K562 (cell line): ENCODE measurements around the gene PPP4R3B. TPM values are rescaled to one million over a fixed set of nuclear protein-coding genes. Genes with fewer than 3 reads are reported as not detected.

ENCODE experiments used
- ATAC-seq: fragments of 200-7000 bp; cut with Tn5 transposase; 3 replicates; pipeline ENCODE4 v1.9.1; 2020; ENCODE audit warnings: moderate library complexity
- BruUV-seq: library from RNA; stranded (reverse); fragments of 400-500 nt; replicated peaks from 2 replicates; lab custom pipeline; 2021; lab: Mats Ljungman, UMichigan
- CTCF ChIA-PET: fragments of 300-600 bp; formaldehyde crosslinking; extraction: SDS; loops from one replicate; lab custom pipeline; 2021; ENCODE audit warnings: low intra/inter-chr PET ratio; lab: Yijun Ruan, JAX
- POLR2A ChIA-PET: fragments of 300-600, 350-650 bp; sonication (Branson Sonifier 250); formaldehyde crosslinking; extraction: SDS; loops from one replicate; lab custom pipeline; 2021; ENCODE audit warnings: antibody characterized with exemption, inconsistent platforms; lab: Yijun Ruan, JAX
- DNase-seq, 4 experiments: peaks; one replicate each; pipeline versions ENCODE4 v3.0.0 to v3.0.0-alpha.2; 2011 to 2018; ENCODE audit warnings: low spot score in 3 of 4, mixed read lengths in 3 of 4; ENCODE audit errors: extremely low read depth in 1 of 4
- FAIRE-seq: peaks from 2 replicates; lab custom pipeline; 2011; peaks lifted over from hg19 to GRCh38; lab: Jason Lieb, UNC
- H2AFZ ChIP-seq: 2 replicates; pipeline ENCODE4 v1.6.0; 2011; ENCODE audit warnings: low read depth, low read length, control low read depth, inconsistent platforms
- H3K27ac ChIP-seq: fragments of 200-600 bp; 3 replicates; pipeline ENCODE4 v1.8.0; 2011; ENCODE audit warnings: low read depth, mild to moderate bottlenecking, control low read depth, inconsistent platforms, low read length, moderate library complexity, mixed read lengths; ENCODE audit errors: extremely low read depth
- H3K27me3 ChIP-seq, 2 experiments: fragments of 300-600 bp in 1 of 2; 2 replicates in 1 of 2; 3 replicates in 1 of 2; pipeline versions ENCODE4 v1.6.0 to v1.8.0; 2011; ENCODE audit warnings: inconsistent platforms in 2 of 2, low read length in 2 of 2, mild to moderate bottlenecking in 1 of 2, mixed read lengths in 1 of 2, moderate library complexity in 1 of 2; ENCODE audit not compliant: control insufficient read depth in 2 of 2, insufficient read depth in 2 of 2
- H3K36me3 ChIP-seq: fragments of 300-600 bp; 3 replicates; pipeline ENCODE4 v1.8.0; 2011; ENCODE audit warnings: mild to moderate bottlenecking, low read length, inconsistent platforms; ENCODE audit not compliant: control insufficient read depth, insufficient read depth
- H3K4me1 ChIP-seq, 2 experiments: fragments of 200-600 bp in 1 of 2; replicated peaks in 1 of 2; 2 replicates in 1 of 2; 3 replicates in 1 of 2; pipeline versions ENCODE4 v1.5.1 to v1.8.0; 2011; ENCODE audit warnings: inconsistent platforms in 2 of 2, low read length in 2 of 2, mild to moderate bottlenecking in 1 of 2, mixed read lengths in 1 of 2, moderate library complexity in 1 of 2; ENCODE audit not compliant: control insufficient read depth in 2 of 2, insufficient read depth in 2 of 2
- H3K4me2 ChIP-seq: 2 replicates; pipeline ENCODE4 v1.6.1; 2011; ENCODE audit warnings: low read length, control low read depth, inconsistent platforms, mixed read lengths; ENCODE audit not compliant: insufficient read depth
- H3K4me3 ChIP-seq: fragments of 200-600 bp; sonication (generic), shearing (Covaris generic); 2 replicates; pipeline ENCODE4 v1.5.1; 2016; ENCODE audit warnings: control low read depth, inconsistent platforms
- H3K79me2 ChIP-seq: fragments of 200-600 bp; 3 replicates; pipeline ENCODE4 v1.8.0; 2011; ENCODE audit warnings: low read length, inconsistent platforms; ENCODE audit not compliant: control insufficient read depth, insufficient read depth
- H3K9ac ChIP-seq, 2 experiments: 2 replicates each; pipeline versions ENCODE4 v1.6.0 to v1.6.1; 2011; ENCODE audit warnings: low read depth in 2 of 2, low read length in 2 of 2, control low read depth in 1 of 2, inconsistent platforms in 1 of 2, mild to moderate bottlenecking in 1 of 2, mixed read lengths in 1 of 2; ENCODE audit not compliant: insufficient read depth in 1 of 2
- H3K9me1 ChIP-seq: one replicate; pipeline ENCODE4 v1.6.0; 2011; ENCODE audit warnings: inconsistent platforms, mild to moderate bottlenecking, low read length, moderate library complexity; ENCODE audit not compliant: control insufficient read depth, insufficient read depth
- H3K9me3 ChIP-seq: replicated peaks from 2 replicates; pipeline ENCODE4 v1.5.1; 2011; ENCODE audit warnings: low read depth, low read length, inconsistent platforms; ENCODE audit not compliant: control insufficient read depth, insufficient read depth
- H4K20me1 ChIP-seq: replicated peaks from 2 replicates; pipeline ENCODE4 v1.6.1; 2011; ENCODE audit warnings: low read length, inconsistent platforms, mixed read lengths; ENCODE audit not compliant: control insufficient read depth, insufficient read depth
- FOXJ3 ChIP-seq: sonication (generic); formaldehyde crosslinking; IDR thresholded peaks from 2 replicates; pipeline ENCODE4 v1.4.0; 2020; ENCODE audit warnings: mild to moderate bottlenecking, missing genetic modification reagents
- KLF6 ChIP-seq: fragments of 250-450 bp; sonication (Bioruptor Pico); IDR thresholded peaks from 2 replicates; pipeline ENCODE4 v1.4.0; 2020; ENCODE audit warnings: mild to moderate bottlenecking, moderate library complexity, borderline replicate concordance
- RFX1 ChIP-seq: fragments of 450-650 bp; IDR thresholded peaks from 2 replicates; pipeline ENCODE4 v1.6.1; 2016; ENCODE audit warnings: mild to moderate bottlenecking, moderate library complexity
- TBP ChIP-seq: optimal IDR thresholded peaks from 2 replicates; pipeline ENCODE3; 2011; ENCODE audit warnings: low read depth, low read length, improper control_type of control experiment
- WGBS: fragments of 100-300 bp; shearing (Covaris generic); methylation state at CpG from one replicate; pipeline ENCODE4 v1.1.6; 2016; ENCODE audit warnings: low coverage, mixed read lengths; ENCODE audit not compliant: insufficient coverage; ENCODE audit errors: missing lambda C conversion rate; 5-methylcytosine and 5-hydroxymethylcytosine counted together
- in situ Hi-C: fragments of 300-500 bp; cut with MboI; formaldehyde crosslinking; loops from 4 replicates; pipeline ENCODE4 v1.15.0; 2018; ENCODE audit warnings: inconsistent platforms, mixed read lengths
- intact Hi-C: fragments of 100-400 bp; cut with micrococcal nuclease; formaldehyde crosslinking; loops from 2 replicates; pipeline ENCODE4 v1.14.2; 2022
- polyA plus RNA-seq, 8 experiments: library from polyadenylated mRNA; depleted of rRNA in 4 of 8; stranded (reverse) in 5 of 8; unstranded in 3 of 8; fragments of >200 nt; fragmentation: Nextera tagmentation in 2 of 8; fragmentation: Illumina TruSeq in 1 of 8; extraction: Ambion mirVana in 2 of 8; extraction: Trizol in 1 of 8; gene quantifications; 2 replicates each; pipeline versions ENCODE4 v1.2.1 to v1.2.3, GENCODE V29; 2011 to 2014; ENCODE audit warnings: inconsistent platforms in 1 of 8, missing spikeins in 1 of 8
- total RNA-seq, 7 experiments: library from RNA; depleted of rRNA in 6 of 7; stranded (reverse); fragments of >200 nt in 6 of 7; fragmentation: Illumina TruSeq in 2 of 7; extraction: Trizol in 2 of 7; gene quantifications; 2 replicates each; pipeline versions ENCODE4 v1.2.1 to v1.2.3, GENCODE V29; 2011 to 2021; ENCODE audit warnings: low replicate concordance in 1 of 7
- TF ChIP-seq, protein P1 (sequence below), 2 experiments: fragments of 450-650 bp; conservative IDR thresholded peaks; 2 replicates each; pipeline ENCODE4 v1.6.1; 2017; ENCODE audit warnings: mild to moderate bottlenecking in 2 of 2, moderate library complexity in 2 of 2
- TF ChIP-seq, protein P2 (sequence below): fragments of 450-650 bp; formaldehyde crosslinking; IDR thresholded peaks from 2 replicates; pipeline ENCODE4 v1.4.0; 2020; ENCODE audit warnings: mild to moderate bottlenecking, moderate library complexity
- TF ChIP-seq, protein P3 (sequence below): fragments of 150-350 bp; conservative IDR thresholded peaks from 2 replicates; pipeline ENCODE4 v1.6.1; 2014; ENCODE audit warnings: low read length
- TF ChIP-seq, protein P4 (sequence below): fragments of 200-800 bp; sonication (Bioruptor generic); IDR thresholded peaks from 2 replicates; pipeline ENCODE4 v1.6.1; 2017; ENCODE audit warnings: missing genetic modification characterization, missing compliant biosample characterization

The PPP4R3B gene
- total and polyA plus RNA-seq, 9 of the 15 experiments (the other 6 are each of a cell fraction or from before 2014, with no cell fraction given), result 13.2 to 59.2 (median 41.9) TPM

DNA sequence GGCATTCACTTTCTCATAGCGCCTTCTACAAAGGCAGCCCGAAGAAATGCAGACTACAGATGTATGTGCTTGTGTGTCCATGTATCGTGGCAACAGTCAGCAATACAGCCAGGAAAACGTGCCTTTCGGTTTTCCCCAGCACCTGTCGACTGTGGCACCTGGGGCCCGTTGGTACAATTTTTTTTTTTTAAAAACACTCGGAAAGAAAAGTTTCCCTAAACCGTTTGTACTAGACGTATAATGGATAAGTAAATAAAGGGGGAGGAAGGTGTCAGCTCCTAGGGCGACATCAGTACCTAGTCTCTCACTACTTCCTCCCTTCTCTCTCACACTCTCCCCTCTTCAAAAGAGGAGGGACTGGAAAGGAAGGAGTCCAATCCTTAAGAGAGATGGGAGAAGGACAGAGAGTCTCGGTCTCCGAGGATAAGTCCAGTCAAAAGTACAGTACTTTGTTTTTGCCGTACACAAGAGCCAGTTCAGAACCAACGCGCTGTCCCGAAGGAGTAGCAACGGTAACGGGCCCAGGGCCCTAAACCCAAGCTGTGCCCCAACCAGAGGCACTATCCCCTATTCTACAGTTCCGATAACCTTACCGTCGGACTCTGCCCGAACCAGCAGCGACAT is 759 bp downstream of the PPP4R3B start:
- H4K20me1 ChIP-seq, result peaks cover 10% of the 10 kb centered on the region; the same call in 1 of the 2 replicates
- H3K9me3 ChIP-seq, result no peaks in the 10 kb centered on the region
- ATAC-seq, result peak; percentile 43
- H3K27me3 ChIP-seq, result no peaks in the 10 kb centered on the region
- H2AFZ ChIP-seq, result peak overlapping the region; percentile 84
- ChIA-PET CTCF (no interaction called here), POLR2A (interaction anchor here (0.5 to 2.2 kb wide), 4 partner anchors 10 to 412 kb away, joined by 3 to 11 read pairs (median 6); partner anchors contain the start of gene CFAP36)
- peaks cover under 1% of the 10 kb centered on the region for H3K9me1 ChIP-seq
- peaks cover 96% of the 10 kb centered on the region for H3K79me2 ChIP-seq
- peaks cover 2 to 8% of the 10 kb centered on the region in 2 experiments; a peak in 4 of 5 replicates for H3K4me1 ChIP-seq
- under 1% methylated on average over 23 of the region's 24 CpGs for WGBS
- BruUV-seq, result no TSS peak
- peak overlapping the region; percentile 99 for H3K27ac ChIP-seq
- DNase-seq, result peak in 3 of 4 experiments; percentile 30 to 63 (median 54)
- peak; percentile 79 for FAIRE-seq
- in situ Hi-C loops (no loop called here), intact Hi-C loops (loop anchor here (2.0 to 5.0 kb wide), 4 partner anchors 98 to 384 kb away; partner anchors contain the start of genes CCDC88A, CFAP36, CLHC1 and RPS27A)
- peak overlapping the region; percentile 98 for H3K4me3 ChIP-seq
- H3K4me2 ChIP-seq, result peak overlapping the region; percentile 99
- H3K36me3 ChIP-seq, result peaks cover 56% of the 10 kb centered on the region
- H3K9ac ChIP-seq, result peak overlapping the region; percentile 99
- TF ChIP-seq TBP, result peak; percentile 61
- TF ChIP-seq, protein P1, sequence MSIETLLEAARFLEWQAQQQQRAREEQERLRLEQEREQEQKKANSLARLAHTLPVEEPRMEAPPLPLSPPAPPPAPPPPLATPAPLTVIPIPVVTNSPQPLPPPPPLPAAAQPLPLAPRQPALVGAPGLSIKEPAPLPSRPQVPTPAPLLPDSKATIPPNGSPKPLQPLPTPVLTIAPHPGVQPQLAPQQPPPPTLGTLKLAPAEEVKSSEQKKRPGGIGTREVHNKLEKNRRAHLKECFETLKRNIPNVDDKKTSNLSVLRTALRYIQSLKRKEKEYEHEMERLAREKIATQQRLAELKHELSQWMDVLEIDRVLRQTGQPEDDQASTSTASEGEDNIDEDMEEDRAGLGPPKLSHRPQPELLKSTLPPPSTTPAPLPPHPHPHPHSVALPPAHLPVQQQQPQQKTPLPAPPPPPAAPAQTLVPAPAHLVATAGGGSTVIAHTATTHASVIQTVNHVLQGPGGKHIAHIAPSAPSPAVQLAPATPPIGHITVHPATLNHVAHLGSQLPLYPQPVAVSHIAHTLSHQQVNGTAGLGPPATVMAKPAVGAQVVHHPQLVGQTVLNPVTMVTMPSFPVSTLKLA (conservative IDR thresholded peaks at IDR 0.05), result peak; percentile 42 to 62; a peak in 3 of 4 replicates
- TF ChIP-seq, protein P2, sequence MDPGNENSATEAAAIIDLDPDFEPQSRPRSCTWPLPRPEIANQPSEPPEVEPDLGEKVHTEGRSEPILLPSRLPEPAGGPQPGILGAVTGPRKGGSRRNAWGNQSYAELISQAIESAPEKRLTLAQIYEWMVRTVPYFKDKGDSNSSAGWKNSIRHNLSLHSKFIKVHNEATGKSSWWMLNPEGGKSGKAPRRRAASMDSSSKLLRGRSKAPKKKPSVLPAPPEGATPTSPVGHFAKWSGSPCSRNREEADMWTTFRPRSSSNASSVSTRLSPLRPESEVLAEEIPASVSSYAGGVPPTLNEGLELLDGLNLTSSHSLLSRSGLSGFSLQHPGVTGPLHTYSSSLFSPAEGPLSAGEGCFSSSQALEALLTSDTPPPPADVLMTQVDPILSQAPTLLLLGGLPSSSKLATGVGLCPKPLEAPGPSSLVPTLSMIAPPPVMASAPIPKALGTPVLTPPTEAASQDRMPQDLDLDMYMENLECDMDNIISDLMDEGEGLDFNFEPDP (CRISPR knock-in tag), result no peak
- TF ChIP-seq RFX1, result peak; percentile 62
- peak; percentile 84 for TF ChIP-seq FOXJ3 (CRISPR knock-in tag)
- TF ChIP-seq KLF6, result no peak
- TF ChIP-seq, protein P3, sequence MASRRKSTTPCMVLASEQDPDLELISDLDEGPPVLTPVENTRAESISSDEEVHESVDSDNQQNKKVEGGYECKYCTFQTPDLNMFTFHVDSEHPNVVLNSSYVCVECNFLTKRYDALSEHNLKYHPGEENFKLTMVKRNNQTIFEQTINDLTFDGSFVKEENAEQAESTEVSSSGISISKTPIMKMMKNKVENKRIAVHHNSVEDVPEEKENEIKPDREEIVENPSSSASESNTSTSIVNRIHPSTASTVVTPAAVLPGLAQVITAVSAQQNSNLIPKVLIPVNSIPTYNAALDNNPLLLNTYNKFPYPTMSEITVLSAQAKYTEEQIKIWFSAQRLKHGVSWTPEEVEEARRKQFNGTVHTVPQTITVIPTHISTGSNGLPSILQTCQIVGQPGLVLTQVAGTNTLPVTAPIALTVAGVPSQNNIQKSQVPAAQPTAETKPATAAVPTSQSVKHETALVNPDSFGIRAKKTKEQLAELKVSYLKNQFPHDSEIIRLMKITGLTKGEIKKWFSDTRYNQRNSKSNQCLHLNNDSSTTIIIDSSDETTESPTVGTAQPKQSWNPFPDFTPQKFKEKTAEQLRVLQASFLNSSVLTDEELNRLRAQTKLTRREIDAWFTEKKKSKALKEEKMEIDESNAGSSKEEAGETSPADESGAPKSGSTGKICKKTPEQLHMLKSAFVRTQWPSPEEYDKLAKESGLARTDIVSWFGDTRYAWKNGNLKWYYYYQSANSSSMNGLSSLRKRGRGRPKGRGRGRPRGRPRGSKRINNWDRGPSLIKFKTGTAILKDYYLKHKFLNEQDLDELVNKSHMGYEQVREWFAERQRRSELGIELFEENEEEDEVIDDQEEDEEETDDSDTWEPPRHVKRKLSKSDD, result no peak
- TF ChIP-seq, protein P4, sequence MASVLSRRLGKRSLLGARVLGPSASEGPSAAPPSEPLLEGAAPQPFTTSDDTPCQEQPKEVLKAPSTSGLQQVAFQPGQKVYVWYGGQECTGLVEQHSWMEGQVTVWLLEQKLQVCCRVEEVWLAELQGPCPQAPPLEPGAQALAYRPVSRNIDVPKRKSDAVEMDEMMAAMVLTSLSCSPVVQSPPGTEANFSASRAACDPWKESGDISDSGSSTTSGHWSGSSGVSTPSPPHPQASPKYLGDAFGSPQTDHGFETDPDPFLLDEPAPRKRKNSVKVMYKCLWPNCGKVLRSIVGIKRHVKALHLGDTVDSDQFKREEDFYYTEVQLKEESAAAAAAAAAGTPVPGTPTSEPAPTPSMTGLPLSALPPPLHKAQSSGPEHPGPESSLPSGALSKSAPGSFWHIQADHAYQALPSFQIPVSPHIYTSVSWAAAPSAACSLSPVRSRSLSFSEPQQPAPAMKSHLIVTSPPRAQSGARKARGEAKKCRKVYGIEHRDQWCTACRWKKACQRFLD, result peak; percentile 62; the same call in 1 of the 2 replicates
